Cerebellar cortex (tissue), 1 donor: Measurements from ENCODE around the gene SKIDA1.

Source experiments
- DNase-seq: peaks from one replicate; pipeline ENCODE4 v3.0.0-alpha.2; 2015; ENCODE audit warnings: low spot score

The SKIDA1 gene

GRCh38 chr10:21501731-21502347 lies 23.6 kb downstream of the SKIDA1 start:
- no peak for DNase-seq

- no peak for DNase-seq
These were observed 24.4 kb downstream of the SKIDA1 start for GRCh38 chr10:21501091-21501490.

- DNase-seq: no peak
These were observed 24.9 kb downstream of the SKIDA1 start for GRCh38 chr10:21500578-21500910.

GRCh38 chr10:21499701-21500577 lies 25.5 kb downstream of the SKIDA1 start:
- DNase-seq: no peak

GRCh38 chr10:21498986-21499385 lies 26.5 kb downstream of the SKIDA1 start:
- DNase-seq: no peak

- DNase-seq: no peak
These were observed 27.1 kb downstream of the SKIDA1 start for GRCh38 chr10:21498377-21498776.

GRCh38 chr10:21497177-21497807 lies 28.2 kb downstream of the SKIDA1 start:
- peak; percentile 82 for DNase-seq

GRCh38 chr10:21496343-21497176 lies 28.9 kb downstream of the SKIDA1 start:
- DNase-seq: peak; percentile 62

- peak; percentile 83 for DNase-seq
These were observed 29.6 kb downstream of the SKIDA1 start for GRCh38 chr10:21495752-21496342.

- DNase-seq: no peak
These were observed 30.3 kb downstream of the SKIDA1 start for GRCh38 chr10:21495002-21495751.

GRCh38 chr10:21494191-21495001 lies 31.1 kb downstream of the SKIDA1 start:
- peak; percentile 61 for DNase-seq

- no peak for DNase-seq
These were observed 31.7 kb downstream of the SKIDA1 start for GRCh38 chr10:21493784-21494183.

GRCh38 chr10:21492421-21492820 lies 33.1 kb downstream of the SKIDA1 start:
- no peak for DNase-seq

- no peak for DNase-seq
These were observed 34.8 kb downstream of the SKIDA1 start for GRCh38 chr10:21490711-21491105.

GRCh38 chr10:21490028-21490710 lies 35.3 kb downstream of the SKIDA1 start:
- no peak for DNase-seq

- DNase-seq: no peak
These were observed 36.5 kb downstream of the SKIDA1 start for GRCh38 chr10:21488957-21489446.

- DNase-seq: no peak
These were observed 37.1 kb downstream of the SKIDA1 start for GRCh38 chr10:21488246-21488956.

- no peak for DNase-seq
These were observed 37.9 kb downstream of the SKIDA1 start for GRCh38 chr10:21487416-21488180.
